HepG2 (cell line): ENCODE results near the gene PPP2R2C. TPM values are rescaled to one million over a fixed set of nuclear protein-coding genes. Genes with fewer than 3 reads are reported as not detected.
A peak's percentile ranks its signal among the peaks of the same experiment; 100 is the strongest.

Experiments used
- ELF3 ChIP-seq: IDR thresholded peaks from 2 replicates; pipeline ENCODE4 v1.6.1; 2016; ENCODE audit warnings: missing genetic modification reagents, missing compliant biosample characterization
- HNF4G ChIP-seq, 2 experiments: sonication (generic) in 1 of 2; formaldehyde crosslinking in 1 of 2; IDR thresholded peaks; 2 replicates each; pipeline versions ENCODE4 v1.4.0 to v1.6.1; 2011 to 2020; ENCODE audit warnings: borderline replicate concordance in 2 of 2, low read depth in 2 of 2, mild to moderate bottlenecking in 2 of 2, low read length in 1 of 2, missing genetic modification reagents in 1 of 2, moderate library complexity in 1 of 2
- ISL2 ChIP-seq: sonication (generic); formaldehyde crosslinking; IDR thresholded peaks from 2 replicates; pipeline ENCODE4 v1.5.0; 2020; ENCODE audit warnings: missing genetic modification reagents
- KDM5A ChIP-seq: fragments of 200-600 bp; sonication (generic); IDR thresholded peaks from 2 replicates; pipeline ENCODE4 v1.7.0; 2018; ENCODE audit warnings: antibody characterized with exemption, mild to moderate bottlenecking, low read length, borderline replicate concordance
- KLF9 ChIP-seq: IDR thresholded peaks from 2 replicates; pipeline ENCODE4 v1.6.1; 2016; ENCODE audit warnings: low read depth
- MED1 ChIP-seq: sonication (generic); formaldehyde crosslinking; IDR thresholded peaks from 2 replicates; pipeline ENCODE4 v1.4.0; 2020; ENCODE audit warnings: missing genetic modification reagents
- MEF2D ChIP-seq: sonication (generic); formaldehyde crosslinking; IDR thresholded peaks from 2 replicates; pipeline ENCODE4 v1.5.1; 2020; ENCODE audit warnings: mild to moderate bottlenecking, missing genetic modification reagents
- NFRKB ChIP-seq: fragments of 450-650 bp; IDR thresholded peaks from 2 replicates; pipeline ENCODE4 v1.6.1; 2017
- RFXANK ChIP-seq: IDR thresholded peaks from 2 replicates; pipeline ENCODE4 v1.6.1; 2016
- SAP130 ChIP-seq: IDR thresholded peaks from 2 replicates; pipeline ENCODE4 v1.6.1; 2016; ENCODE audit warnings: low read depth
- ZBTB21 ChIP-seq: sonication (generic); formaldehyde crosslinking; IDR thresholded peaks from 2 replicates; pipeline ENCODE4 v1.4.0; 2020; ENCODE audit warnings: missing genetic modification reagents
- ZFAT ChIP-seq: sonication (generic); formaldehyde crosslinking; conservative IDR thresholded peaks from 2 replicates; pipeline ENCODE4 v1.8.1; 2023; ENCODE audit warnings: missing genetic modification reagents, inconsistent platforms
- ZMYM4 ChIP-seq: sonication (generic); formaldehyde crosslinking; IDR thresholded peaks from 2 replicates; pipeline ENCODE4 v1.8.1; 2023; ENCODE audit warnings: mild to moderate bottlenecking, missing genetic modification reagents
- ZNF207 ChIP-seq: fragments of 450-650 bp; IDR thresholded peaks from 2 replicates; pipeline ENCODE4 v1.6.1; 2016; ENCODE audit warnings: antibody characterized with exemption, borderline replicate concordance
- ZNF3 ChIP-seq: IDR thresholded peaks from 2 replicates; pipeline ENCODE4 v1.7.0; 2017; ENCODE audit warnings: inconsistent platforms
- ZNF83 ChIP-seq: sonication (generic); formaldehyde crosslinking; IDR thresholded peaks from 2 replicates; pipeline ENCODE4 v1.4.0; 2020; ENCODE audit warnings: missing genetic modification reagents, mild to moderate bottlenecking, borderline replicate concordance
- ZNF879 ChIP-seq: sonication (generic); formaldehyde crosslinking; IDR thresholded peaks from 2 replicates; pipeline ENCODE4 v1.8.1; 2023; ENCODE audit warnings: missing genetic modification reagents
- polyA plus RNA-seq, 8 experiments: library from polyadenylated mRNA; depleted of rRNA in 3 of 8; stranded (reverse) in 7 of 8; unstranded in 1 of 8; fragments of >200 nt; fragmentation: Illumina TruSeq in 4 of 8; extraction: Trizol in 4 of 8; gene quantifications; 2 replicates each; pipeline versions ENCODE4 v1.2.1 to v1.2.3, GENCODE V29; 2011 to 2016; ENCODE audit warnings: low read depth in 4 of 8, missing spikeins in 1 of 8, mixed read lengths in 1 of 8; ENCODE audit not compliant: insufficient read depth in 1 of 8
- total RNA-seq, 5 experiments: library from RNA; depleted of rRNA; stranded (reverse); fragments of >200 nt; fragmentation: Illumina TruSeq; extraction: Trizol; gene quantifications; 2 replicates each; pipeline ENCODE4 v1.2.3, GENCODE V29; 2016; ENCODE audit warnings: low read depth in 1 of 5
- TF ChIP-seq, protein P1 (sequence below): IDR thresholded peaks from 2 replicates; pipeline ENCODE4 v1.6.1; 2018; ENCODE audit warnings: missing genetic modification reagents, mild to moderate bottlenecking, missing compliant biosample characterization
- TF ChIP-seq, protein P2 (sequence below): IDR thresholded peaks from 2 replicates; pipeline ENCODE4 v1.6.1; 2016; ENCODE audit warnings: mild to moderate bottlenecking, missing biosample characterization, missing genetic modification reagents
- TF ChIP-seq, protein P3 (sequence below): sonication (generic); formaldehyde crosslinking; IDR thresholded peaks from 2 replicates; pipeline ENCODE4 v1.4.0; 2020; ENCODE audit warnings: missing genetic modification reagents; ENCODE audit errors: not compliant biosample characterization
- TF ChIP-seq, protein P4 (sequence below): sonication (generic); formaldehyde crosslinking; IDR thresholded peaks from 2 replicates; pipeline ENCODE4 v1.9.0; 2021; ENCODE audit warnings: missing genetic modification reagents, mild to moderate bottlenecking, borderline replicate concordance
- TF ChIP-seq, protein P5 (sequence below): sonication (generic); formaldehyde crosslinking; IDR thresholded peaks from 2 replicates; pipeline ENCODE4 v1.4.0; 2020; ENCODE audit warnings: missing genetic modification reagents

Gene PPP2R2C
- total and polyA plus RNA-seq, 2 of the 13 experiments (the other 11 are each of a cell fraction or from before 2014, with no cell fraction given) = 0.60 to 8.6 TPM

DNA sequence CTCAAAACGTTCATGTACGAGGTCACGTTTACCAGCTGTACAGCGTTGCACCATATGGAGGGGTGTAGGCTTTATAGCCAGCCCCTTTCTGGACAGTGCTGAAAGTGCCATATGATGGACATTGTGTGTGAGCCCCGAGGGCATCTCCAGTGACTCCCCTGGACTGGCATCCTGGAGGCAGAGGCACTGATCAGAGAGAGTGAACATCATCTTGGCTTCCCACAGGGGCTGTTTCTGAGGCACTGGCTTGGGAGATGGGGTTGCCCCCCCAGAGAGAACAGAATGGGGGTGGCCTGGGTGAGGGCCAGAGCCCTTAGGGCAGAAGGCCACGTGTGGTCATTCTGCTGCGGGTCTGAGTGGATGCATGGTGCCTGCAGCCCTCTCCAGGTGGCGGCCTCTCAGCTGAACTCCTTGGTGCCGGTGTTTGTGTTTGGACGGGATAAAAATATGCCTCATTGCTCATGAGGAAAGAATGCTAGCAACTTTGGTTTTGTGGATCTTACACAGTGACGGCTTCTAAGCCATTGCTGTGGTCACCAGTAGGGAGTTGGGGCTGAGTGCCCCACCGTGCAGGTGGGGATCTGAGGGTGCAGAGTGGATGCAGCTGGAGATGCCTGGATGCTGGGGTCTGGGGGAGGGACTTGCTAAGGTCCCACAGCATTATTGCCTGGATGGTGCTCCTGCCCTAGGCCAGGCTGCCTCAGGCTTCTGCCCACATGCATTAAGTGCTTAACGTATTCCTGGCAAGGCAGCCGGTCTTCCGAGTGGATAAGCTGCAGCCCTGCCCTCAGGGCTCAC, 199.4 kb downstream of the PPP2R2C start (continued):
- TF ChIP-seq ISL2 (CRISPR knock-in tag) (no peak), ZNF207 (no peak), ZNF879 (CRISPR knock-in tag) (no peak), HNF4G (IDR thresholded peaks at IDR 0.05; ENCODE audit: borderline replicate concordance, low read depth, low read length) (no peak), HNF4G (CRISPR knock-in tag; IDR thresholded peaks at IDR 0.05; ENCODE audit: borderline replicate concordance, low read depth) (no peak), RFXANK (CRISPR knock-in tag) (no peak), SAP130 (CRISPR knock-in tag) (peak; percentile 69; the same call in 1 of the 2 replicates), ZNF83 (CRISPR knock-in tag) (no peak), KDM5A (no peak), ZFAT (CRISPR knock-in tag) (no peak), MEF2D (CRISPR knock-in tag) (no peak), ZMYM4 (CRISPR knock-in tag) (0 out of 2 replicates have a peak, but pooled peaks have one; percentile 13), ELF3 (peak; percentile 36; the same call in 1 of the 2 replicates), NFRKB (no peak), ZNF3 (CRISPR knock-in tag) (no peak), KLF9 (CRISPR knock-in tag) (no peak), MED1 (CRISPR knock-in tag) (peak; percentile 16; the same call in 1 of the 2 replicates), ZBTB21 (CRISPR knock-in tag) (no peak)
- TF ChIP-seq, protein P1, sequence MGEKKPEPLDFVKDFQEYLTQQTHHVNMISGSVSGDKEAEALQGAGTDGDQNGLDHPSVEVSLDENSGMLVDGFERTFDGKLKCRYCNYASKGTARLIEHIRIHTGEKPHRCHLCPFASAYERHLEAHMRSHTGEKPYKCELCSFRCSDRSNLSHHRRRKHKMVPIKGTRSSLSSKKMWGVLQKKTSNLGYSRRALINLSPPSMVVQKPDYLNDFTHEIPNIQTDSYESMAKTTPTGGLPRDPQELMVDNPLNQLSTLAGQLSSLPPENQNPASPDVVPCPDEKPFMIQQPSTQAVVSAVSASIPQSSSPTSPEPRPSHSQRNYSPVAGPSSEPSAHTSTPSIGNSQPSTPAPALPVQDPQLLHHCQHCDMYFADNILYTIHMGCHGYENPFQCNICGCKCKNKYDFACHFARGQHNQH (CRISPR knock-in tag) = no peak
- TF ChIP-seq, protein P2, sequence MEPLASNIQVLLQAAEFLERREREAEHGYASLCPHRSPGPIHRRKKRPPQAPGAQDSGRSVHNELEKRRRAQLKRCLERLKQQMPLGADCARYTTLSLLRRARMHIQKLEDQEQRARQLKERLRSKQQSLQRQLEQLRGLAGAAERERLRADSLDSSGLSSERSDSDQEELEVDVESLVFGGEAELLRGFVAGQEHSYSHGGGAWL (CRISPR knock-in tag) = no peak
- TF ChIP-seq, protein P3, sequence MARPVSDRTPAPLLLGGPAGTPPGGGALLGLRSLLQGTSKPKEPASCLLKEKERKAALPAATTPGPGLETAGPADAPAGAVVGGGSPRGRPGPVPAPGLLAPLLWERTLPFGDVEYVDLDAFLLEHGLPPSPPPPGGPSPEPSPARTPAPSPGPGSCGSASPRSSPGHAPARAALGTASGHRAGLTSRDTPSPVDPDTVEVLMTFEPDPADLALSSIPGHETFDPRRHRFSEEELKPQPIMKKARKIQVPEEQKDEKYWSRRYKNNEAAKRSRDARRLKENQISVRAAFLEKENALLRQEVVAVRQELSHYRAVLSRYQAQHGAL (CRISPR knock-in tag) = no peak
- TF ChIP-seq, protein P4, sequence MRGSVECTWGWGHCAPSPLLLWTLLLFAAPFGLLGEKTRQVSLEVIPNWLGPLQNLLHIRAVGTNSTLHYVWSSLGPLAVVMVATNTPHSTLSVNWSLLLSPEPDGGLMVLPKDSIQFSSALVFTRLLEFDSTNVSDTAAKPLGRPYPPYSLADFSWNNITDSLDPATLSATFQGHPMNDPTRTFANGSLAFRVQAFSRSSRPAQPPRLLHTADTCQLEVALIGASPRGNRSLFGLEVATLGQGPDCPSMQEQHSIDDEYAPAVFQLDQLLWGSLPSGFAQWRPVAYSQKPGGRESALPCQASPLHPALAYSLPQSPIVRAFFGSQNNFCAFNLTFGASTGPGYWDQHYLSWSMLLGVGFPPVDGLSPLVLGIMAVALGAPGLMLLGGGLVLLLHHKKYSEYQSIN = no peak
- TF ChIP-seq, protein P5, sequence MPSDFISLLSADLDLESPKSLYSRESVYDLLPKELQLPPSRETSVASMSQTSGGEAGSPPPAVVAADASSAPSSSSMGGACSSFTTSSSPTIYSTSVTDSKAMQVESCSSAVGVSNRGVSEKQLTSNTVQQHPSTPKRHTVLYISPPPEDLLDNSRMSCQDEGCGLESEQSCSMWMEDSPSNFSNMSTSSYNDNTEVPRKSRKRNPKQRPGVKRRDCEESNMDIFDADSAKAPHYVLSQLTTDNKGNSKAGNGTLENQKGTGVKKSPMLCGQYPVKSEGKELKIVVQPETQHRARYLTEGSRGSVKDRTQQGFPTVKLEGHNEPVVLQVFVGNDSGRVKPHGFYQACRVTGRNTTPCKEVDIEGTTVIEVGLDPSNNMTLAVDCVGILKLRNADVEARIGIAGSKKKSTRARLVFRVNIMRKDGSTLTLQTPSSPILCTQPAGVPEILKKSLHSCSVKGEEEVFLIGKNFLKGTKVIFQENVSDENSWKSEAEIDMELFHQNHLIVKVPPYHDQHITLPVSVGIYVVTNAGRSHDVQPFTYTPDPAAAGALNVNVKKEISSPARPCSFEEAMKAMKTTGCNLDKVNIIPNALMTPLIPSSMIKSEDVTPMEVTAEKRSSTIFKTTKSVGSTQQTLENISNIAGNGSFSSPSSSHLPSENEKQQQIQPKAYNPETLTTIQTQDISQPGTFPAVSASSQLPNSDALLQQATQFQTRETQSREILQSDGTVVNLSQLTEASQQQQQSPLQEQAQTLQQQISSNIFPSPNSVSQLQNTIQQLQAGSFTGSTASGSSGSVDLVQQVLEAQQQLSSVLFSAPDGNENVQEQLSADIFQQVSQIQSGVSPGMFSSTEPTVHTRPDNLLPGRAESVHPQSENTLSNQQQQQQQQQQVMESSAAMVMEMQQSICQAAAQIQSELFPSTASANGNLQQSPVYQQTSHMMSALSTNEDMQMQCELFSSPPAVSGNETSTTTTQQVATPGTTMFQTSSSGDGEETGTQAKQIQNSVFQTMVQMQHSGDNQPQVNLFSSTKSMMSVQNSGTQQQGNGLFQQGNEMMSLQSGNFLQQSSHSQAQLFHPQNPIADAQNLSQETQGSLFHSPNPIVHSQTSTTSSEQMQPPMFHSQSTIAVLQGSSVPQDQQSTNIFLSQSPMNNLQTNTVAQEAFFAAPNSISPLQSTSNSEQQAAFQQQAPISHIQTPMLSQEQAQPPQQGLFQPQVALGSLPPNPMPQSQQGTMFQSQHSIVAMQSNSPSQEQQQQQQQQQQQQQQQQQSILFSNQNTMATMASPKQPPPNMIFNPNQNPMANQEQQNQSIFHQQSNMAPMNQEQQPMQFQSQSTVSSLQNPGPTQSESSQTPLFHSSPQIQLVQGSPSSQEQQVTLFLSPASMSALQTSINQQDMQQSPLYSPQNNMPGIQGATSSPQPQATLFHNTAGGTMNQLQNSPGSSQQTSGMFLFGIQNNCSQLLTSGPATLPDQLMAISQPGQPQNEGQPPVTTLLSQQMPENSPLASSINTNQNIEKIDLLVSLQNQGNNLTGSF = no peak
